Measurements from ENCODE around the gene ITPKB.

- TF ChIP-seq CTCF (IDR thresholded peaks at IDR 0.05) (no peak), POLR2A (IDR thresholded peaks at IDR 0.05) (peak in 1 of 2 donors; percentile 12), POLR2AphosphoS5 (IDR thresholded peaks at IDR 0.05) (peak; percentile 69 to 91 (median 80)), EP300 (IDR thresholded peaks at IDR 0.05) (peak; percentile 30 to 96 (median 64))
These were observed 61.8 kb downstream of the ITPKB start for GRCh38 chr1:226677027-226678020.
